ENCODE measurements around the gene ADAMTS8.

GRCh38 chr11:130467116-130467900 lies 38.9 kb upstream of the ADAMTS8 start:
- no peak for TF ChIP-seq CTCF (conservative IDR thresholded peaks at IDR 0.05)
- TF ChIP-seq ZFX (IDR thresholded peaks at IDR 0.05), result no peak
